Osteocyte (in vitro differentiated cells): ENCODE measurements around the gene CTNNA2. TPM values are rescaled to one million over a fixed set of nuclear protein-coding genes. Genes with fewer than 3 reads are reported as not detected.

Experiments used
- DNase-seq: peaks from one replicate; pipeline ENCODE4 v3.0.0; 2021; ENCODE audit warnings: mixed read lengths; ENCODE audit not compliant: unreplicated experiment; ENCODE audit errors: extremely low spot score
- H3K27ac Mint-ChIP-seq: one replicate; pipeline ENCODE4 v1.8.0; 2021; ENCODE audit warnings: mild to moderate bottlenecking, mixed read lengths; ENCODE audit not compliant: unreplicated experiment
- H3K27me3 Mint-ChIP-seq: one replicate; pipeline ENCODE4 v1.8.0; 2021; ENCODE audit warnings: mixed read lengths; ENCODE audit not compliant: unreplicated experiment
- H3K36me3 Mint-ChIP-seq: one replicate; pipeline ENCODE4 v1.8.0; 2021; ENCODE audit warnings: mixed read lengths; ENCODE audit not compliant: unreplicated experiment
- H3K4me1 Mint-ChIP-seq: one replicate; pipeline ENCODE4 v1.8.0; 2021; ENCODE audit warnings: mixed read lengths; ENCODE audit not compliant: unreplicated experiment
- H3K4me3 Mint-ChIP-seq: one replicate; pipeline ENCODE4 v1.8.0; 2021; ENCODE audit warnings: mild to moderate bottlenecking, moderate library complexity, mixed read lengths; ENCODE audit not compliant: unreplicated experiment
- H3K9me3 Mint-ChIP-seq: one replicate; pipeline ENCODE4 v1.8.0; 2021; ENCODE audit warnings: mixed read lengths; ENCODE audit not compliant: unreplicated experiment
- total RNA-seq: library from RNA; stranded (reverse); gene quantifications from 2 replicates; pipeline ENCODE4 v1.2.1, GENCODE V29; 2021
- TF ChIP-seq, protein P1 (sequence below): fragments of 200-600 bp; sonication (generic); IDR thresholded peaks from 2 replicates; pipeline ENCODE4 v1.5.0; 2021; ENCODE audit warnings: antibody characterized with exemption, mild to moderate bottlenecking, moderate library complexity

CTNNA2 gene
- total RNA-seq, 1 donor from 2014 or later, result not detected

DNA sequence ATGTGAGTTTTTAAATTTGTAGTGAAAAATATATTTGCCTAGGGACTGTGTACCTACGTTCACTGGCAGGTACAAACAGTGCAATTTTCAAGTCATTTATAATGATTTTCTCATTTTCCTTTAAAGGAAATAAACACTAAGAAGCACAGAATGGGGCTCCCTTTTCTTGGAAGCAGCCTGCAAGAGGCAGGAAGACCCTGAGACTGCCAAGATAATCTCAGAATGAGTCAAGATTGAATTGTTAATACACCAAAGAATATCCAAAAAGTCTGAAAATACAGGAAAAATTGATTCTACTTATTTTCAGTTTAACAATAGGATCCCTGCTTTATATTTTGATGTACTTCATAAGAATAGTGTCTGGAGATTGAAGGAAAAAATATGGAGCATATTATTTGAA, 331.2 kb downstream of the CTNNA2 start:
- H3K27ac Mint-ChIP-seq, result no peak overlapping the region
- H3K9me3 Mint-ChIP-seq, result peaks cover 6% of the 10 kb centered on the region
- TF ChIP-seq, protein P1, sequence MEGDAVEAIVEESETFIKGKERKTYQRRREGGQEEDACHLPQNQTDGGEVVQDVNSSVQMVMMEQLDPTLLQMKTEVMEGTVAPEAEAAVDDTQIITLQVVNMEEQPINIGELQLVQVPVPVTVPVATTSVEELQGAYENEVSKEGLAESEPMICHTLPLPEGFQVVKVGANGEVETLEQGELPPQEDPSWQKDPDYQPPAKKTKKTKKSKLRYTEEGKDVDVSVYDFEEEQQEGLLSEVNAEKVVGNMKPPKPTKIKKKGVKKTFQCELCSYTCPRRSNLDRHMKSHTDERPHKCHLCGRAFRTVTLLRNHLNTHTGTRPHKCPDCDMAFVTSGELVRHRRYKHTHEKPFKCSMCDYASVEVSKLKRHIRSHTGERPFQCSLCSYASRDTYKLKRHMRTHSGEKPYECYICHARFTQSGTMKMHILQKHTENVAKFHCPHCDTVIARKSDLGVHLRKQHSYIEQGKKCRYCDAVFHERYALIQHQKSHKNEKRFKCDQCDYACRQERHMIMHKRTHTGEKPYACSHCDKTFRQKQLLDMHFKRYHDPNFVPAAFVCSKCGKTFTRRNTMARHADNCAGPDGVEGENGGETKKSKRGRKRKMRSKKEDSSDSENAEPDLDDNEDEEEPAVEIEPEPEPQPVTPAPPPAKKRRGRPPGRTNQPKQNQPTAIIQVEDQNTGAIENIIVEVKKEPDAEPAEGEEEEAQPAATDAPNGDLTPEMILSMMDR, result no peak
- no peak overlapping the region for H3K4me3 Mint-ChIP-seq
- no peak for DNase-seq
- no peaks in the 10 kb centered on the region for H3K36me3 Mint-ChIP-seq
- no peaks in the 10 kb centered on the region for H3K4me1 Mint-ChIP-seq
- peaks cover 3% of the 10 kb centered on the region for H3K27me3 Mint-ChIP-seq

DNA sequence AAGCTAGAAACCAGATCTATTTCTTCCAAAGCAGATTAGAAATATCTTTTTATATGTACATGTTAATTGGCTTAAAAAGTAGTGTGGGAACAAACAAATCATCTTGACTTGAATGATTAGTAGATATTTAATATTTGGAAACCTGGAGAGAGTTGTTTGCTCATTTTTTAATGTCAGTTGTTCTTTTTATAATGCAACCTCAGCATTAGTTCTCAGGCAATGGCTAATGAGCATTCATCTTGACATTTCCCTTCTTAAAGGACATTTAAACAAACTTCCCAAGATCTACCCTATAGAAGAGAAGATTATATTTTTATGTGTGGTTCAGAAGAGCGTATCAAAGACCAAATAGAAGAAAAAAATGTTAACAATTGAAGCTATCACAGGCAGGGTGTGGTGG, 334.0 kb downstream of the CTNNA2 start:
- H3K27ac Mint-ChIP-seq, result no peak overlapping the region
- DNase-seq, result no peak
- H3K36me3 Mint-ChIP-seq, result no peaks in the 10 kb centered on the region
- TF ChIP-seq, protein P1, result no peak
- H3K9me3 Mint-ChIP-seq, result no peaks in the 10 kb centered on the region
- no peak overlapping the region for H3K4me3 Mint-ChIP-seq
- H3K27me3 Mint-ChIP-seq, result peaks cover 7% of the 10 kb centered on the region
- H3K4me1 Mint-ChIP-seq, result no peaks in the 10 kb centered on the region

DNA sequence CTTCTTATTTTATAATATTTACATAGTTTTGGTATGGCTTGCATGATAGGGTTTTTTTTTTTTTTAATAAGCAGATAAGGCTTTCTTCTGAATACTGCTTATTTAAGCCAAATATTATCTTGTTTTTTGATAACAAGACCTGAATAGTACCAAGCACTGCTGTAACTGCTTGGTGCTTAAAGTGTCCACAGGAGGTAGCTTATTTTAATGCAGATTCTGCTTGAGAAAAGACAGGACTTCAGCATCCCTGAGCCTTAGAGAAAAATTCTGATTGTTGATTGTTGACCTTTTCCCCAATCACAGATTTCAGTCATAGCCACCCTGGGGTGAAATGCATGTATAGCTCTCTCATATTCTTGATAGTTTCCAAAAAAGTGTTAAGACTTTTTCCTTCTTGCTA, 336.4 kb downstream of the CTNNA2 start:
- no peak for DNase-seq
- Mint-ChIP-seq H3K4me3 (no peak overlapping the region), H3K27ac (no peak overlapping the region), H3K9me3 (no peaks in the 10 kb centered on the region), H3K4me1 (no peaks in the 10 kb centered on the region), H3K36me3 (no peaks in the 10 kb centered on the region), H3K27me3 (peaks cover 7% of the 10 kb centered on the region)
- TF ChIP-seq, protein P1, result no peak

DNA sequence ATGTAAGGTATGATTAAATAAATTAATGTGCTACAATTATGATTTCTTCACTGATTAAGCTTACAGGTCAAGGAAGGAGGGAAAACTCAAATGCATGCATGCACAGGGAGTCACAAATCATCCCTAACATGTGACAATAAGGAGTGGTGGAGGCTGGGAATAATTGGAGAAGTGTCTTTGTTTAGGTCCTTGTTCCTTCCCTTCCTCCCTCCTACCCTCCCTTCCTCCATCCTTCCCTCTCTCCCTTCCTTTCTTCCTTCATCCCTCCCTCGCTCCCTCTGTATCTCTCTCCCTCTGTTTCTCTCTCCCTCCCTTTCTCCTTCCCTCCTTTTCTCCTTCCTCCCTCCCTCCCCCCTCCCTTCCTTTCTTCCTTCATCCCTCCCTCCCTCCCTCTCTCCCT, 337.1 kb downstream of the CTNNA2 start:
- Mint-ChIP-seq H3K36me3 (no peaks in the 10 kb centered on the region), H3K9me3 (no peaks in the 10 kb centered on the region), H3K4me3 (no peak overlapping the region), H3K27me3 (peaks cover 7% of the 10 kb centered on the region), H3K4me1 (no peaks in the 10 kb centered on the region), H3K27ac (no peak overlapping the region)
- no peak for DNase-seq
- TF ChIP-seq, protein P1, result no peak

DNA sequence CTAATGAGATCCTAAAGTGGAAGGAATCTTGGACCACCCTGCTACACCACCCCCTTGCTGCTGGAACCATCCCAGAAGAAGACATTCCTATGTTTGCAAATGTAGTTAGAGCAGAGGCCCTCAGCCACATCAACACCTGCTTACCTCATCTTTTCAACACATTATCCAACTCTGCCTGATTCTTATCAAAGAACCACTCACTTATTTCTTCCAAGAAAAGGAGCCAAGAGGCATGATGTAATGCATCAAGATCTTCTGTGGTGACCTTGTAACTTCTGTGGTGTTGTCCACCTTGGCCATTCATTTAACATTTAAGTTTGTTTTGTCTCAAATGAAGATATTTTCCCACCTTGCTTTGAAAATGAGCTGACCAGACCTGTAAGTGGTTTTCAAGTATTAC, 338.1 kb downstream of the CTNNA2 start:
- H3K27ac Mint-ChIP-seq, result no peak overlapping the region
- TF ChIP-seq, protein P1, result no peak
- H3K27me3 Mint-ChIP-seq, result peaks cover 10% of the 10 kb centered on the region
- H3K36me3 Mint-ChIP-seq, result no peaks in the 10 kb centered on the region
- no peak for DNase-seq
- H3K9me3 Mint-ChIP-seq, result no peaks in the 10 kb centered on the region
- H3K4me3 Mint-ChIP-seq, result no peak overlapping the region
- H3K4me1 Mint-ChIP-seq, result no peaks in the 10 kb centered on the region
